Gastroesophageal sphincter (tissue), 4 donors: ENCODE data around the gene TCHH. TPM values are rescaled to one million over a fixed set of nuclear protein-coding genes. Genes with fewer than 3 reads are reported as not detected.
A peak's percentile ranks its signal among the peaks of the same experiment; 100 is the strongest.

Experiments
- ATAC-seq: fragments of 150-250 bp; one replicate; pipeline ENCODE4 v1.9.1; 2016; ENCODE audit warnings: mild to moderate bottlenecking, moderate library complexity
- H3K27ac ChIP-seq, 4 donors: fragments of 200-600 bp; sonication (generic) in 3 of 4; 1 replicate in 3 of 4; 2 replicates in 1 of 4; pipeline ENCODE4 v1.5.1; 2016 to 2019
- H3K27me3 ChIP-seq: fragments of 200-600 bp; sonication (generic); one replicate; pipeline ENCODE4 v1.5.1; 2019
- H3K36me3 ChIP-seq, 2 donors: fragments of 200-600 bp; sonication (generic); one replicate each; pipeline ENCODE4 v1.5.1; 2019; ENCODE audit warnings: control low read depth in 1 of 2
- H3K4me1 ChIP-seq, 3 donors: fragments of 200-600 bp; sonication (generic); 1 replicate in 2 of 3; 2 replicates in 1 of 3; pipeline ENCODE4 v1.5.1; 2016 to 2019; ENCODE audit warnings: control low read depth in 2 of 3
- H3K4me3 ChIP-seq, 2 donors: fragments of 200-600 bp; sonication (generic); one replicate each; pipeline ENCODE4 v1.5.1; 2019; ENCODE audit warnings: mild to moderate bottlenecking in 1 of 2, moderate library complexity in 1 of 2
- H3K9me3 ChIP-seq, 3 donors: fragments of 200-600 bp; sonication (generic); one replicate each; pipeline ENCODE4 v1.5.1; 2017 to 2019; ENCODE audit warnings: control low read depth in 2 of 3
- CTCF ChIP-seq, 4 experiments: fragments of 200-600 bp in 2 of 4; fragments of 450-650 bp in 2 of 4; sonication (generic) in 1 of 4; IDR thresholded peaks; one replicate each; pipeline ENCODE4 v1.5.1; 2017 to 2019; ENCODE audit warnings: antibody characterized with exemption in 4 of 4, mild to moderate bottlenecking in 2 of 4, moderate library complexity in 2 of 4
- EP300 ChIP-seq: sonication (generic); formaldehyde crosslinking; IDR thresholded peaks from one replicate; pipeline ENCODE4 v1.6.1; 2017; ENCODE audit warnings: antibody characterized with exemption, mild to moderate bottlenecking
- POLR2A ChIP-seq, 2 donors: fragments of 450-650 bp; IDR thresholded peaks; one replicate each; pipeline ENCODE4 v1.6.1; 2017; ENCODE audit warnings: antibody characterized with exemption in 2 of 2, mild to moderate bottlenecking in 2 of 2, moderate library complexity in 1 of 2
- POLR2AphosphoS5 ChIP-seq: sonication (generic); formaldehyde crosslinking; IDR thresholded peaks from one replicate; pipeline ENCODE4 v1.6.1; 2017; ENCODE audit warnings: antibody characterized with exemption
- WGBS, 2 donors: methylation state at CpG; one replicate each; pipeline ENCODE4 v1.1.5; 2018; ENCODE audit warnings: low coverage in 1 of 2; 5-methylcytosine and 5-hydroxymethylcytosine counted together
- total RNA-seq, 4 donors: library from RNA; depleted of rRNA; stranded (reverse); fragments of >200 nt; gene quantifications; one replicate each; pipeline ENCODE4 v1.1.0, GENCODE V29; 2016

TCHH gene
- total RNA-seq, 4 donors from 2014 or later, result 0.05 to 0.54 (median 0.17) TPM

GRCh38 chr1:152107031-152107983 lies 7.9 kb downstream of the TCHH start:
- no peaks in the 10 kb centered on the region for H3K36me3 ChIP-seq
- TF ChIP-seq EP300, result no peak
- no peak for TF ChIP-seq POLR2A (IDR thresholded peaks at IDR 0.05)
- no peak for TF ChIP-seq CTCF (IDR thresholded peaks at IDR 0.05)
- TF ChIP-seq POLR2AphosphoS5, result no peak
- 19 to 22% methylated on average over 33 to 40 of the region's 41 CpGs for WGBS, 2 donors
- peaks cover 0 to 23% (median 0%) of the 10 kb centered on the region in 3 donors for H3K9me3 ChIP-seq
- peaks cover 0 to 49% (median 25%) of the 10 kb centered on the region in 3 donors for H3K4me1 ChIP-seq
- ATAC-seq, result no peak
- no peak overlapping the region for H3K27ac ChIP-seq
- peaks cover 100% of the 10 kb centered on the region for H3K27me3 ChIP-seq
- peak overlapping the region in 1 of 2 donors; percentile 54 for H3K4me3 ChIP-seq

GRCh38 chr1:152104854-152105253 lies 10.4 kb downstream of the TCHH start:
- no peak overlapping the region for H3K27ac ChIP-seq
- no peak overlapping the region for H3K4me3 ChIP-seq
- TF ChIP-seq CTCF (IDR thresholded peaks at IDR 0.05) (no peak), POLR2AphosphoS5 (no peak), POLR2A (IDR thresholded peaks at IDR 0.05) (no peak), EP300 (no peak)
- peaks cover 95% of the 10 kb centered on the region for H3K27me3 ChIP-seq
- WGBS, 2 donors, result 33 to 43% methylated on average over 2 of the region's 2 CpGs
- ATAC-seq, result no peak
- no peaks in the 10 kb centered on the region for H3K36me3 ChIP-seq
- H3K9me3 ChIP-seq, result peaks cover 0 to 23% (median 0%) of the 10 kb centered on the region in 3 donors
- peaks cover 0 to 25% (median 5%) of the 10 kb centered on the region in 3 donors for H3K4me1 ChIP-seq

GRCh38 chr1:152096931-152097330 lies 18.3 kb downstream of the TCHH start:
- no peak overlapping the region for H3K27ac ChIP-seq
- WGBS, 2 donors, result 53 to 70% methylated on average over 3 of the region's 3 CpGs
- peaks cover 0 to 45% (median 0%) of the 10 kb centered on the region in 3 donors for H3K9me3 ChIP-seq
- H3K36me3 ChIP-seq, result no peaks in the 10 kb centered on the region
- ATAC-seq, result no peak
- no peak overlapping the region for H3K4me3 ChIP-seq
- H3K27me3 ChIP-seq, result peaks cover 31% of the 10 kb centered on the region
- no peaks in the 10 kb centered on the region for H3K4me1 ChIP-seq
- no peak for TF ChIP-seq POLR2A (IDR thresholded peaks at IDR 0.05)
- no peak for TF ChIP-seq POLR2AphosphoS5
- TF ChIP-seq EP300, result no peak
- no peak for TF ChIP-seq CTCF (IDR thresholded peaks at IDR 0.05)

GRCh38 chr1:152089014-152089674 lies 26.1 kb downstream of the TCHH start, which contains the start of gene TCHHL1:
TCHHL1 (minus strand) TSS chr1:152089064; CDS start chr1:152088143, 921 bp downstream.
- Histone ChIP-seq H3K4me3 (no peak within 1 kb of the TSS), H3K9me3 (peaks cover 0 to 19% (median 0%) of the 10 kb centered on the region in 3 donors), H3K27ac (no peak within 1 kb of the TSS), H3K4me1 (no peaks in the 10 kb centered on the region), H3K36me3 (no peaks in the 10 kb centered on the region), H3K27me3 (peaks cover 41% of the 10 kb centered on the region)
- WGBS, 2 donors, result 73 to 77% methylated on average over 4 to 5 of the region's 5 CpGs
- no peak for ATAC-seq
- TF ChIP-seq POLR2A (IDR thresholded peaks at IDR 0.05), result no peak

GRCh38 chr1:152086760-152087159 lies 28.5 kb downstream of the TCHH start:
- Histone ChIP-seq H3K9me3 (no peaks in the 10 kb centered on the region), H3K4me1 (no peaks in the 10 kb centered on the region), H3K4me3 (no peak overlapping the region), H3K27ac (no peak overlapping the region), H3K27me3 (peaks cover 41% of the 10 kb centered on the region), H3K36me3 (no peaks in the 10 kb centered on the region)
- TF ChIP-seq CTCF (IDR thresholded peaks at IDR 0.05), result no peak
- no peak for TF ChIP-seq EP300
- TF ChIP-seq POLR2A (IDR thresholded peaks at IDR 0.05), result no peak
- no peak for TF ChIP-seq POLR2AphosphoS5
- ATAC-seq, result no peak
